ENCODE data around the gene GRIK2.

Gene GRIK2

DNA sequence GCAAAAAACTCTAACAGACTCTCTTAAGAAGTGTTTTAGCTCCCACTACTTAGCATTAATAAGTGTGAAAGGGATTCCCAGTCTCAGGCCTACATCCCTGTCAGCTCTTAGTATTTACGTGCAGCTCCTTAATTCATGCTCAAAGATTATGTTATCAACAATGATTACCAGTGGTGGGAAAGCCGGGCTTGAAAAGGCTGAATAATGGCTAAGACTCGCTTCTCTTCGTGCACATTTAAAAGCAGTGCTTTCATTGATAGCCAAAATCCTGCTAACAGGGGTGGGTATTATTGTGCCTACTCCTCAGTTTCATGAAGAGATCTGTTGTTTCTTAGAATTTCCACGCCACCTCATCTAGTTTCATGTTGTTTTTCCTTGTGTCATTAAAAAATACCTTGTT is 518.8 kb downstream of the GRIK2 start:
- no peak for DNase-seq

DNA sequence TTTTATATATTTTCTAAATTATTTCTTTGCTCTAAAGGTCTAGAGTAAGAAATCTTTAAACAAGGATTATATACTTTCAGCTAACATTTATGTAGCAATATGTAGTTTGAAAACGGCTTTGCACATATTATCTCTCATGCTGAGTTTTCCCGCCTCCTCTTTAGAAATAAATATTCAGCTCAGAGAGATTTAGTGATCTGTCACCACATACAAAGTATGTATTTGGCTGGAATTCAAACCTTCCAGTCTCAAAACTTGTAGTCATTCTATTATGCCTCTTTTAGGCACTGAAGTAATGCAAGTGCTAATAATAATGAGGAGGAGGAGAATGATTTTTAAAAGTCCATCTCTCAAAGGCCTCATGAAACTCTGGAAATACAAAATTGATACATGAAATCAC is 525.0 kb downstream of the GRIK2 start:
- DNase-seq, result no peak

DNA sequence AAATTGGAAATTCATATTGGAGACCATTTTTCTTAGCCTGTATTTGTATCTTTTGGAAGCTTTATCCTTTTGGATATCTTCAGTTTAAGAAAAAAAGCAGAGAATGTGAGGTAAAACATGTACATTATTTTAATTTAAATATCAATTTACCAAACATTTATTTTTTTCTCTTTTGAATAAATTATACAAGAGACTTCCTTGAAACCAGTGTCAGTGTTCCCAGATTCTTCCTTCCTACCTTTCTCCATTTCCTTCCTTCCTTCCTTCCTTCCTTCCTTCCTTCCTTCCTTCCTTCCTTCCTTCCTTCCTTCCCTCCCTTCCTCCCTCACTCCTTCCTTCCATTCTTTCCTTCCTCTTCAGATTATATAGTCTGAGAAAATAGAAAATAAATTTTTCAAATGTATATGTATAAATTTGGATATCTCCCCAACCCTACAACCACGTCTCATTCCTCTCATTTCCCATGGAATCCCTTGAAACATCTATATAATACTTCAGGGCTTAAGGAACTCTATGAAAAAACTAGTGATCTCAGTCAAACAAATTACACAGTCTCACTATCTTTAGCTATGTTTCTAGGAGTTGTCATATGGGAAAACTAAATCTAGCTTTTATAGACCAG is 528.4 kb downstream of the GRIK2 start:
- DNase-seq, result no peak

DNA sequence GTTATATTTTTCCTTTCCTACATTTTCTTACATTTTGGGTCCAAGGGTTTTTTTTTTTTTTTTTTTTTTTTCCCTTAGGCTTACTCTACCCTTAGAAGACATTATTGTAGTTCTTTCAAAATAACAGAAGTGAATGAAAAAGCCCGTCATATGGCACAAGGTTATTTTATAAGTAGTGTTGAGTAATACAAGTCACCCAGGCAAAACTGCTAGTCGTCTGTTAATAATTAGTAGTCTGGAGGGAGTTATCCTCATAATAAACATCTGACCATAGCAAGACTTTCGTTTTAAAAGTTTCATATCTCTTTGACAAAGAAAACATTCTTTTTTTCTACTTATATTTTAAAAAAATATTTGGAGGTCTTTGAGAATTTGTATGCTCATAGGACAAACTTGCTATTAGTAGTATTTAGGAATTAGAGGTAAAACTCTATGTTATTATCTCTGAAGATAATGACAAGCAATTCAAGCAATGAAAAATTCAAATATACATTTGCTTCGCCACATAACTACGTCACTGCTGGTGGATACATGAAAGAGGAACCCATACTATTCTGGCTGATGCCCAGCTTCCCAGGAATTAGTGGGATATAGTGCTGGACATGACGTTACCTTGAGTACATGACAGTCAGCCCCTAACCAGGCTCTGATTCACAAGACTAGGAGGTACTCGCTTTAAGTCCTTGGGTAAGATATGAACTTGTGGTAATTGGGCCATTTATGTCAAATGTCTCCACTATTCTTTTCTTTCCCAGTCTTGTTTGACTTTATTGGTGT is 532.8 kb downstream of the GRIK2 start:
- DNase-seq, result no peak

DNA sequence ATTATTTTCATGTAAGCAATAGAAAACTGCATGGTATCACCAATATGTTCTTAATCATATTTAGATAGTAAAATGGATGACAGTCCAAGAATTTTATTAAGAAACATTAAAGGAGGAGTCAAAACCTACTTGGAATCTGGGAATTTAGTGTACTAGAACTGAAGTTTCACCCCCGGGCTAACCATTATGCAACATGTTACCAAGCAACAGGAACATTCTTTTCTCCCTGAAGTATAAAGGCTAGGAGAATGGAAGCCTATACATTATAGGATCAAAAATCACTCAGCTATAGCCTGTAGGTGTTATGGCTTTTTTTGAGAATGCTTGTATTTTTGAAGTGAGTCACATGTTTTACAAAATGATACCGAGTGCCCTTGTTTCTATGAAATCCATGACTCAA is 538.3 kb downstream of the GRIK2 start:
- DNase-seq, result no peak

DNA sequence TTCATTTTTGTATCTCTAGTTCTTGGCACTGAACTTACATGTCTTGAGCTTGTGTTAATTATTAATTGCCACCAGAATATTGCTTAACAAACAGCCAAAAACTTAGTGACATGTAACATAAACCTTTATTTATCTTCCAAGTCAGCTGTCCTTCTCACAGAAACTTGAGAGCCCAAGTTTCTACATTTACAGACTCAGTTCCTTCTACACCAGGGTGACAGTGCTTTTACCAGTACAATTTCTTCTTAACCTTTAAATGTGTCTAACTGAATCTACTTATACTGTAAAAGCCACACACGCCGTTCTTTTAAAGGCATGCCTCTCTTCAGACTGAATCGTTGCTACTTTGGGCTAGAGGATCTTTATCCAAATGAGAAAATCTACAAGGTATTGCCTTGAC is 539.2 kb downstream of the GRIK2 start:
- DNase-seq, result no peak

DNA sequence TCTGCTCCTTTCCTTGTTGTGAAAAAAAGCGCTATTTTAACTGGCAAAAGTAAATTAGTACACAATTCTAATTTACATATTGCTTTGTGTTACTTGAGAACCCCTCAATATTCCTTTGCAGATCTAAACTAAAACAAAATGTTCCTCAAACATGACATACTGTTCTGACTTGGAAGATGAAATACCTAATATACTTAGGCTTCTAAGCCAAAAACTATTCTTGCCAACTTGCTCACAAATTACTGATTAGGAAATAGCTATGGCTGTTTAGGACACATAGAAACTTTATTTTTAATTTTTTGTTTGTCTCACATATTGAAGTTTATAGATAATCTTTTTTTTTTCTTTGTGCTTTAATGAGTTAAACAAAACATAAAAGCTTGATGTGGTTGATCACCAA is 542.2 kb downstream of the GRIK2 start:
- DNase-seq, result no peak

DNA sequence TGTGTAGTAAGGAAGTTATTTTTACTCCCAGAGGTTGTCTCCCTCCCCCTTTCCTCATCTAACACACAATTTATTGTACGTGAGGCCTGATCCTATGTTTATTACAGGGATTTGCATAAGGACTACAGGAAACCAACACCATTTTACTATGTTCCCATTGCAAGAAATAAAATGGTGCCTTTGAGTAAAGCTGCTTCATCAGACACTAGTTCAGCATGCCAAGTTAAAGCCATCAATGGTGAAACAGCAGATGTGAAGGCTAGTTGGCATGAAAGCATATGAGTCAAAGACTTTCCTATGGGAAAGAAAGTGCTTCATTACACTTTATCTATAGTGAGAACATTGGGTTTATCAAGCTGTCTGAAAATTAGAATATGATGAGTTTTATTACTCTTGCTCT is 543.0 kb downstream of the GRIK2 start:
- DNase-seq, result no peak

DNA sequence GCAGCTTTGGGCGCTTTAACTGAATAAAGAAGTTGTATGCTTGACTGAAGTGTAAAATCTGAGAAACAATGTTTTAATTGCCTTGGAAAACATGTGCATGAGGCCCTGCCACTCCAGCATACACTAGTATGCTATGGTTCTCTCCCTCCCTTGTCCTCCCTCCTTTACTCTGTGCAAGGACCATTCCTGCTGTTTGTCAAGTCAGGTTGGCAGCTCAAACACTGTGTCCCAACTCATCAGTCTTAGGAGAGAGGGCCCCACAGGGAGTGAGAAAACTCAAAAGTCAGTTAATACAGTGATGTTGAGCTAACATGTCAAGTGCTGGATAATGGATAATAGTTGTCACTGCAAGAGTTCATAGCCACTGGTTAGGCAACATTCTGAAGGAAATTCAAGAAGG is 543.6 kb downstream of the GRIK2 start:
- no peak for DNase-seq

DNA sequence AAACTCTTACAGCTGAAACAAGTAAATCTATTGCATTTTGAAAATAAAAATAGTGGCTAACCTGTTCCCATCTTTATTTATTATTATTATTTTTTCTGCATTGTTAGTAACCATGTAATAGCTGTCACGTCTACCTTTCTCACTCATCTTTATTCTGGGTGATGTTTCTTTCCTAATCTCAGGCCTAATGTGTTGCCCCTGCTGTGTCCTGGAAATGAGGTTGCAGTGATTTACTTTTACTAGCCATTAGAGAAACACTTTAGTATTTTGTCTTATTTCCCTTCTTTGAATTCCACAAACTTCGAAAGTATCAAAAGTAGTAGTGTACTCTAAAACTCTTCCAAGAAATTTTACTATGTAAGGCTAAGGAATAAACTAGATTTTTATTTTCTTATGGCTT is 546.9 kb downstream of the GRIK2 start:
- DNase-seq, result no peak

DNA sequence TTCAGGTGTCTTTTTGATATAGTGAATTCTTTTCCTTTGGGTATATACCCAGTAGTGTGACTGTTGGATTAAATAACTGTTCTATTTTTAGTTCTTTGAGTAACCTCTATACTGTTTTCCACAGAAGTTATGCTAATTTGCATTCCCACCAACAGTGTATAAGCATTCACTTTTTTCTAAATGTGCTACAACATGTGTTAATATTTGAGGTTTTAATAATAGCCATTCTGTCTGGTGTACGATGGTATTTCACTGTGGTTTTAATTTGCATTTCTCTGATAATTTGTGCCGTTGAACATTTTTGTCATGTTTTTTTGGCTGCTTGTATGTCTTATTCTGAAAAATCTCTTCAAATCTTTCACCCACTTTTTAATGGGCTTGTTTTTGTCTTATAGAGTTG is 563.5 kb downstream of the GRIK2 start:
- no peak for DNase-seq

DNA sequence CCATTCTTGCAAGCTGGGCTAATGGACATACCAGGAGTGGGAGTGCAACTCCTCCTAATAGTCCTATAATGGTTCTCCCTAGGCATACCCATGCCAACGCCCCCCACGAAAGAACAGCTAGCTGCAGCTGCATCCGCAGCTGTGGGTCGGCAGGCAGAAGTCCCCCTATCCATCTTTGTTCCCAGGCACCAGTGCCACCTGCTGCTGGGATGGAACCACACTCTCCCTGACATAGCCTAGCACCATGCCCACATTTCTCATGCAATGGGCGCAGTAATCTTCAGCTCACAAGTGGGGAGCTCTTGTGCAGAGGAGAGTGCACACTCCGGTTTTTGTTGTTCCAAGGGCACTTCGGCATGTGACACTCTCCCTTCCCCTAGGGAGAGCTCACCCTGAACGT is 567.8 kb downstream of the GRIK2 start:
- DNase-seq, result no peak

DNA sequence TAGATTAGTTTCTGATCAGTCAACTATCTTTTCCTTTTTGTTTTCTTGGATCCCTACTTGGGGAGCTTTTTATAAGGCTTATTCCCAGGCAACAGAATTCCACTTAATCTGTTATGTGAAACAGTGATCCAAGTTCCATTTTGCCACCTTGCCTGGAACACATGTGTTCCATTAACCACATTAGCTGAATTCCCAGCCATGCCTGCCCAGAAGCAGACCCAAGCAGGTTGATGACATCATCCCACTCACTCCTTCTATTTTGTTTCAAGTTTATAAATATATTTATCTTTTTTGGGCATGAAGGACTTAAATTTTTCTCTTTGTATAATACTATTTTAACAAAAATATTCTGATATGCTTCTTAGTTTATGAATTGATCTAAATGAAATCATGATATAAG is 587.4 kb downstream of the GRIK2 start:
- DNase-seq, result no peak

DNA sequence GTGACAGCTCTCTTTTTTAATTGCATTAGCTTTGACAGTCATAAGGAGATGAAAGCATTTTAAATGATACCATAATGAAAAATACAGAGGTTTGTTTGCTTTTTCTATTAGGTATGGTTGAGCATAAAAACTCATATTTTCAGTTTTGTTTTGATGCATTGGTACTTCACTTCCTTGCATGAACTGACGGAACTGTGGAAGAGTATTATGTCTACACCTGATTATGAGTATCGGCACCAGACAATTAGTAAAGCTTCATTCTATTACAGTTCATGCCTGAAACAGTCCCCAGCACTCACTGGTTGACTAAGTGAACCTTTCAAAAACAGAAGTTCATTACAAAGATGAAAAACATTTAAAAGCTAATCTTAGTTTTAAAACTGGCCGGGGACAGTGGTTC is 593.0 kb downstream of the GRIK2 start:
- no peak for DNase-seq

DNA sequence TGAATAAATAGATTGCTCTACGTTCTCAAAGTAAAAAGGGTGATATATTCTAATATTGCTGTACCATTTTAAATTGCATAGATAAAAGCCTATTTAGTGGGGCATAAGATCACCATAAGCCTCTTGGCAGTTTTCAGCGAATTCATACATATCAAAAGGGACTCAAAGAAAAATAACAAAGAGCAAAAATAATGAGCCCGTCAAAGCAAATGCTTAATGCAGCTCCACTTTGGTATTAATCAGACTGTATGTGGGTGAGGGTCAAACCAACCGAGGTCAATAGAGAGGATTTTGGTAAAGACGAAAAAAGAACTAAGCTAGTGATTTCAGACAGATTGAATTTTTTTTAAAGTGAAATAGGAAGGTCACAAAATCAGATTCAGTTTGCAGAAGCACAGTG is 598.8 kb downstream of the GRIK2 start:
- DNase-seq, result no peak

DNA sequence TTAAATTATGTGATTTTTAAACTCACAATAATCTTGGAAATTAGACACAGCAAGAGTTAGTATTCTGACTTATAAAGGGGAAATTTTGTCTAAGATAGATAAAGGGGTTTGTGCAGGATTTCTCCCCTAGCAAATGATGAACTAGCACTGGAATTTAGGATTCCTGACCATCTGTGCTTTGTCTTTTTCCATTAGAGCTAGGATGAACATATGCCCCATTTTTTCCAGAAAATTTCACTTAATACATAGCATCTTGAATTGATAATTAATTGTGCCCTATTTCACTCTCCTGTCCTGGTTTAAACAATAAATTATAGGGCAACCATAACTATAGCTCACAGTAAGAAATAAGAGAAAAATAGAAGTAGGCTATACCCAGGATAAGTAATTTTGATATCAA is 601.0 kb downstream of the GRIK2 start:
- DNase-seq, result no peak

DNA sequence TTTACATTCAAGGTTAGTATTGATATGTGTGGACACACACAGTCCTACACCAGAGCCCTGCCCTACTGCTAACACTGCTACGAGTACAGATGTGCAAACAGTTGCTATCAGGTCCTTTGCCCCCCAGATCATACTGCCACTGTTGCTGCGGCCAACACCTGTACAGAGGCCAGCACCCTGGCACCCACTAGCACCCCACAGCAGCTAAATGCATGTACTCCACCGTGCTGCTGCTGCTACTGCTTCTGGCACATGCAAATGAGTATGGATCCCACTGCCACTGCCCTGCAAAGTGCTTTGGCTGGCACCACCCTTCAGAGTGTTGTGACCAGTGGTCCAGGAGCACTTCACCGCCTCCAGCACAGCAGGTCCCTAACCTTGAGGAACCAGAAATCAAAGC is 621.9 kb downstream of the GRIK2 start:
- no peak for DNase-seq

DNA sequence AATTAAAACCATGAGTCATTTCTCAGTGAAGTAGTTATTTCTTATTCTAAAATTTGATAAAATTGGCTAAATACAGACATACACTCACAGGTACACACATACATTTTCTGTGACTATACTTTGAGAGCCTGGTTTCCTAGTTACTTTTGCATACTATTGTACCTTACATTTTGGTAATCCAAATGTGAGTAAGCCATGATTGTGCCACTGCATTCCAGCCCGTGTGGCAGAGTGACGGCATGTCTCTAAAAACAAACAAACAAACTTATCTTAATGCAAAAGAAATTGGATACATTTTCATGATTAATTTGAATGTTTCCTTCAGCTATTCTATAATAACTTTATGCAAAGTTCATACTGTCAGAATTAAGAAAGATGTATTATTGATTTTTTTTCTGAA is 628.8 kb downstream of the GRIK2 start:
- no peak for DNase-seq

DNA sequence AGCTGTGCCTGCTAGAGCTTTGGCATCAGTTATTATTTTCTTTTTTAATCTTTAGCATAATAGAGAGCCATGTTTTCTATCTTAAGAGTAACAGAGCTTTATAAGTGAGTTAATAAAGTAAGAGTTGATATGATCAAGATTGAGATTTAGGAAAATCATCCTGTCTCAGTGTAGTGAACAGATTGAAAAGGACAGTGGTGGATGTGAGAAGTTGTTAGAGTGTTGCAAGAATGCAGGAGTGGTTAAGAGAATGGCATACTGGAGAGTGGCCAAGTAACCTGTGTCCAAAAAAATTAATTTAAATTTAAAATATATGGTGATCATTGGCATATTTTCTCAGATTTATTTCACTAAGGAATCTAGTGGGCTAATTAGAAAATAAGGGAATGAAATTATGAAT is 629.3 kb downstream of the GRIK2 start:
- no peak for DNase-seq

DNA sequence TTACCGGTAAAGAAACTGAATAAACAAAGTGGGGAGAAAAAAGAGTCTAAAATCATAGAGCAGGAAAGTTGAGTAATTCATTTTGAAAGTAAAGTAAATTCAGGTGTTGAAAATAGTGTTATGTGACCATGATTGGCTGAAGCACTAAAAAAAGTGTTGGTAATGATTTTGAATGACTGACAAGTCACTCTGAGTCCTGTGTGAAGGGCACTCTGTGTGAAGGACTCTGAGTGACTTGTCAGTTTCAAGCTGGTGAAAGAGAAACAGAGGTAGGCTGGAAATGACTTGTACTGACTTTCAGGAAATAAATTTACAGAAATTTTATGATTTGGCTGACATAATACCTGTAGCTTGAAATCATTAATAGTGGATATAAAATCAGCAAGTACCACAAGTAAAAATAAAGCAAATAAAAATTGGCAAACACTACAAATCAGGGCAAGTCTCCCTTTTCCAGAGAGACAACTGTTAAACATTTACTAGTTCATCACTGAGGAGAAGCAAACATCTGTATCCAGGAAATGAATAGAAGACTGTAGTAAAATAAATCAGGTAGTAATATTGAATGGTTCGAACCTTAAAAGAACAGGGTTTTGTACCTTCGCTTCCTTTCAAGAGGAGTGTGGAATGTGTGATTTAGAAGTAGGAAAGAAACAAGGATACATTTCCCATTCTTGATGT is 630.6 kb downstream of the GRIK2 start:
- no peak for DNase-seq

DNA sequence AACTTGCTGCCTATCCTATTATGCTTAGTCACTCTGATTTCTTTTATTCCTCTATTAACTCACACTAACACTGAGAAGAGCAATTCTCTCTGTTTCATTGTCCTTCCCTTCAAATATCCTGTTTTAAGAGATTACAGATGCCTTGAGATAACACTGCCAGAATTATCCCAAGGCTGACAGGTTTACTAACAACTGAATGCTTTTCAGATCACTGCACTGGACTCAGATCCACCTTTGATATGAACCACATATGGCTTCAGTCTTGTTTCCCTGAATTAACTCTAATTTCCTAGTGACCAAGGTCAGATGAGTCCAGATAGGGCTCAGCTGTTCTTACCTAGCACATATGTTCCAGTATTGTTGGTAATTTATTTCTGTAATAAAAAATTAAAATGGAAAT is 633.1 kb downstream of the GRIK2 start:
- no peak for DNase-seq

DNA sequence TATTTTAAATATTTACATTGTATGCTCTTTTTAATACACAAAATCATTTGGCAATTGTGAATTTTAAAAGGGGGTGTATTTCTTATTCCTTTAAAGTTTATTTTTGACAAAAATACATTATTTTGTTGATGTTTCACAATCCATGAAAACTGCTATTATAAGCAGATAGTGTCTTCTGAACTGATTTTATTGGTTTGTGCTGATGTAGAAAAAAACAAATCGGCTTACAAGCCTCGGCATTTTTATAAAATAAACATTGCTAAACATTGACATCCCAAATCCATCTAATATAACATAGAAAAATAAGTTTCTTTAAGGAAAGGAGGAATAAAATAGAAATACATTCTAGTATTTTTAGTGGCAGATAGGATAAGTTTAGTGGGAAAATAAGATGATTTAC is 634.7 kb downstream of the GRIK2 start:
- DNase-seq, result no peak

DNA sequence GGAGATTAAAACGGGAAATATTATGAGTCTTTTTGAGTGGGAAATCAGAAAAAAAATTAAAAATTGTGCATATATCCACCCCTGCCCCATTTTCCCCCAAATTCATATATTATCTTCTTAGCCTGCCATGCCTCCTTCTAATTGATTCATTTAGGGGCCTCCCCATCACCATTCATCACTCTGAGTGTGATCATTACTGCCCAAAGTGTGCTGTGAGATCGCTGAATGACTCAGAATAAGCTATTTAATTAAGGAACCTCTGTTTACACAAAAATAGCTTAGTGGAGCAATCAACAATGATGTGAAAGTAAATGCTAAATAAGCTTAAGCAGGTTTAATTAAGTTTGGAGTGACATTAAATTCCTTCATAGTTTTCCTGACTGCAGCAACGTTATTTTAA is 645.5 kb downstream of the GRIK2 start:
- no peak for DNase-seq

DNA sequence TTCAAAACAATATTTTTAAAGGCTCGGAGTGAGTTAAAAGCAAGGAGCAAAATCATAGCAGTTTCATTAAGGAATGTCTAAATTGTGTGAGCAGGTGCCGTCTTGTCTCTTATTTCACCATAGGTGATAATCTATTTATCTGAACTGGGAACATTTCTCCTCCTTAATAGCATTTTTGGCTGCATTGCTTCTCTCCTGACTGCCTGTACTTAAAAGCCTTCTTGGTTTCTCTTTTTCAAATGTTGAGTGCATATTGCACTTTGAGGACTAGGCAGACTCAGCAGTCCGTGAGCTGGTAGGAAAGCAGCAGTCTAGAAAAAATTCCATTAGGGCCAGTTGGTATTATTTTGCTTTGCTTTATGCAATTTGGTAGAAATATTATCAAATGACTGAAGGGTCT is 645.9 kb downstream of the GRIK2 start:
- no peak for DNase-seq
